ENCODE measurements around the gene MYOM3.
A peak's percentile ranks its signal among the peaks of the same experiment; 100 is the strongest.

Gene MYOM3

DNA sequence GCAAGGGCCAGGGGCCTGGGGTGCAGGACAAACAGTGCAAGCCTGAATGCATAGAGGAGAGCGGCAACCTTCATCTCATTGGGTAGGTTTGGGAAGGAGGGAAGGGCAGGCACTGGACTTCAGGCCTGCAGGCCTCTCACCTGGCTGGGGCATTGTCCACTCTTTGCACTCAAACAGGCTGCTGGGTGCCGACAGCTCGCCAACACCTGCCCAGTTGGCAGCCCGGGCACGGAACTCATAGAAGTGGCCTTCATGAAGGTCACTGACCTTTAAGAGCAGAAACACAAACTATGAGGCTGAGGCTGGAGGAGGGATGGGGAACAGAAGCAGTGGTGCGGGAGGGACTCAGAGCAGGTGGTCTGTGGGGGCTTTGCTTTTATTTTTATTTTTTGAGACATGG, 30.7 kb downstream of the MYOM3 start:
- H3K4me3 ChIP-seq (ENCODE audit: low read length), result no peak overlapping the region
- H3K9ac ChIP-seq (ENCODE audit: low read depth, low read length), result no peak overlapping the region
- H3K27ac ChIP-seq (ENCODE audit: low read depth, low read length), result no peak overlapping the region
- peaks cover 5% of the 10 kb centered on the region; the same call in 1 of the 2 replicates for H3K4me1 ChIP-seq (ENCODE audit: insufficient read depth, low read length)
- H3K36me3 ChIP-seq (ENCODE audit: insufficient read depth, low read length), result no peaks in the 10 kb centered on the region
- no peaks in the 10 kb centered on the region for H3K27me3 ChIP-seq (ENCODE audit: insufficient read depth, low read length)
- H3K9me3 ChIP-seq (ENCODE audit: insufficient read depth, low read depth, low read length), result no peaks in the 10 kb centered on the region
- WGBS, result 95% methylated on average over 6 of the region's 6 CpGs

DNA sequence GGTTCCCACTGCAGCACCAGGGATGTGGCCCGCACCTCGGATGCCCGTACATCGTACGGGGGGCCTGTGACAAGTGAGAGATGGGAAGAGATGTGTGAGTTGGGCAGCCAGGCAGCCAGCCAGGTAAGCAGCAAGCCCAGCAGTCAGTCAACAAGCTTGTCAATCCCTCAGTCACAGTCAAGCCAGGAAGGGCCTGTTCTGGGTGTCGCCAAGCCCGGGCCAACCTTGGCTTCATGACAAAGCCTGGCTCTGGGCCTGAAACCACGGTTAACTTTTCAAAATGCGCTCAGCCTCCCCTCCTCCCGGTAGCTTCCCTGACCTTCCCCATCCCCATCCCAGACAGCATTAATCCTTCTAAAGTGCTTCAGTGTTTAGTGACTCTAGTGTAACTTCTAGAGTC, 31.8 kb downstream of the MYOM3 start:
- WGBS, result 84% methylated on average over 10 of the region's 10 CpGs
- no peaks in the 10 kb centered on the region for H3K9me3 ChIP-seq (ENCODE audit: insufficient read depth, low read depth, low read length)

DNA sequence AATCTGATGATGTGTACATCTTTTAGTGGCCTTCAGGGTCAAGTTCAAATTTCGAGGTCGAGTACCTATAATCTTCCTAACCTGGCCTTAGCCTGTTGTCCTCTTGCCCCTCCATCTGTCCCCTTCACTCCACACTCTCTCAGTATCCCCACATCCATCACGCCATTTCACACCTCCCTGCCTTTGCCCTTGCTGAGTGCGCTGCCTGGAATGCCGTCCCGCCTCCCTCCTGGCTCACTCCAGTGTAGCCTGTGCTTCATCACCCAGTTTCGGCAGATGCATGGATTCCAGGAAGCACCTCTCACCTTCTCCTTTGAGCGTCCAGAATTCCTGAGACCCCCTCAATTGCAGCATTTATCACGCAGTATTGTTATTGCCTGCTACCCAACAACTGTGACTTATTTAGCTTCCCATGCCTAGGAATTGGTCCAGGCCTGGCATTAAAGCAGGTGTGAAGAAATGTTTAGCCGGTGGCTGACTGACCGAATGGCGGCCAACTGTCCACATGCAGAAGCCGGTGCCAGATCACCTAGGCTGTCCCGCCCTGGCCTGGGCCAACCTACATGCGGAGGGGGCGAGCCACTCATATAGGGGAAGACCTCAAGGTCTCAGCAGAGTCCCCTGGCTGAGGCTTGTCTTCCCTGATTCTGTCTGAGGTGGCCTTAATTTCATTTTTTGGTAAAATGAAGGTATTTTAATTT, 34.5 kb downstream of the MYOM3 start:
- WGBS, result 90% methylated on average over 16 of the region's 16 CpGs
- no peak overlapping the region for H3K9ac ChIP-seq (ENCODE audit: low read depth, low read length)
- no peak overlapping the region for H3K27ac ChIP-seq (ENCODE audit: low read depth, low read length)
- peaks cover 5% of the 10 kb centered on the region; the same call in 1 of the 2 replicates for H3K4me1 ChIP-seq (ENCODE audit: insufficient read depth, low read length)
- no peaks in the 10 kb centered on the region for H3K27me3 ChIP-seq (ENCODE audit: insufficient read depth, low read length)
- H3K4me3 ChIP-seq (ENCODE audit: low read length), result no peak overlapping the region
- H3K9me3 ChIP-seq (ENCODE audit: insufficient read depth, low read depth, low read length), result no peaks in the 10 kb centered on the region
- no peaks in the 10 kb centered on the region for H3K36me3 ChIP-seq (ENCODE audit: insufficient read depth, low read length)

More for the DNA sequence above, 31.8 kb downstream of the MYOM3 start:
- no peaks in the 10 kb centered on the region for H3K27me3 ChIP-seq (ENCODE audit: insufficient read depth, low read length)
- no peak overlapping the region for H3K9ac ChIP-seq (ENCODE audit: low read depth, low read length)
- peaks cover 5% of the 10 kb centered on the region; the same call in 1 of the 2 replicates for H3K4me1 ChIP-seq (ENCODE audit: insufficient read depth, low read length)
- H3K27ac ChIP-seq (ENCODE audit: low read depth, low read length), result no peak overlapping the region
- H3K4me3 ChIP-seq (ENCODE audit: low read length), result no peak overlapping the region
- no peaks in the 10 kb centered on the region for H3K36me3 ChIP-seq (ENCODE audit: insufficient read depth, low read length)

DNA sequence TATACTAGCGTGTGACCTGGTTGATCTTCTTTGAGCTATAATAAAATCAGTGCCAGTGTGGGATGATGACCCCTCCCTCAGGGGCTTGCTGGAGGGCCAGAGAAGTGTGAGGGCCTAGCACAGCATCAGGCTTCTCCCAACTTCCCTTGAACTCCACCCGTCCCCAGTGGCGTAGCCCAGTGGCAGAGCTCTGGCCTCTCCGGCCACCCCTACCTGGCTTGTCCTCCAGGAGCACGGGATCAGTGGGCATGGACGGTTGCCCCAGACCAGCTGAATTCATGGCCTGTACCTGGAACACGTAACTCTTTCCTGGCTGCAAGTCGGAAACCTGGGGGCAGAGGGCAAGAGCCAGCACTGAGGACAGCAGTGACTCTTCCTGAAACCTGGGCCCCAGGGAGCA, 36.0 kb downstream of the MYOM3 start:
- Histone ChIP-seq H3K36me3 (ENCODE audit: insufficient read depth, low read length) (no peaks in the 10 kb centered on the region), H3K9me3 (ENCODE audit: insufficient read depth, low read depth, low read length) (no peaks in the 10 kb centered on the region), H3K4me3 (ENCODE audit: low read length) (no peak overlapping the region), H3K27ac (ENCODE audit: low read depth, low read length) (no peak overlapping the region), H3K9ac (ENCODE audit: low read depth, low read length) (no peak overlapping the region), H3K27me3 (ENCODE audit: insufficient read depth, low read length) (no peaks in the 10 kb centered on the region), H3K4me1 (ENCODE audit: insufficient read depth, low read length) (peaks cover 10% of the 10 kb centered on the region)
- WGBS, result 92% methylated on average over 8 of the region's 8 CpGs

DNA sequence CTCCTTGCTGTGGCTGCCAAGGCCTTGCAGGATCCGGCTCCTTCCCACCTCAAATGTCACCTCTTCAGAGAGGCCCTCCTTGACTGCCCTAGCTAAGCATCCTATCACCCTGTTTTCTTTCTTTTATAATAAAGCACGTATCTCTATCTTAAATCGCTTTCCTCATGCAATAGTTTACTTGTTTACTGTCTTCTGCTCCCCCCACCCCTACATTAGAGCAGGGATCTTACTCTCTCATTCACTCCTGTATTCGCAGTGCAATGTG, 36.4 kb downstream of the MYOM3 start:
- no peak overlapping the region for H3K9ac ChIP-seq (ENCODE audit: low read depth, low read length)
- H3K27me3 ChIP-seq (ENCODE audit: insufficient read depth, low read length), result no peaks in the 10 kb centered on the region
- no peaks in the 10 kb centered on the region for H3K36me3 ChIP-seq (ENCODE audit: insufficient read depth, low read length)
- WGBS, result 91% methylated on average over 4 of the region's 4 CpGs
- H3K27ac ChIP-seq (ENCODE audit: low read depth, low read length), result no peak overlapping the region
- H3K9me3 ChIP-seq (ENCODE audit: insufficient read depth, low read depth, low read length), result no peaks in the 10 kb centered on the region
- no peak overlapping the region for H3K4me3 ChIP-seq (ENCODE audit: low read length)
- peaks cover 10% of the 10 kb centered on the region for H3K4me1 ChIP-seq (ENCODE audit: insufficient read depth, low read length)

DNA sequence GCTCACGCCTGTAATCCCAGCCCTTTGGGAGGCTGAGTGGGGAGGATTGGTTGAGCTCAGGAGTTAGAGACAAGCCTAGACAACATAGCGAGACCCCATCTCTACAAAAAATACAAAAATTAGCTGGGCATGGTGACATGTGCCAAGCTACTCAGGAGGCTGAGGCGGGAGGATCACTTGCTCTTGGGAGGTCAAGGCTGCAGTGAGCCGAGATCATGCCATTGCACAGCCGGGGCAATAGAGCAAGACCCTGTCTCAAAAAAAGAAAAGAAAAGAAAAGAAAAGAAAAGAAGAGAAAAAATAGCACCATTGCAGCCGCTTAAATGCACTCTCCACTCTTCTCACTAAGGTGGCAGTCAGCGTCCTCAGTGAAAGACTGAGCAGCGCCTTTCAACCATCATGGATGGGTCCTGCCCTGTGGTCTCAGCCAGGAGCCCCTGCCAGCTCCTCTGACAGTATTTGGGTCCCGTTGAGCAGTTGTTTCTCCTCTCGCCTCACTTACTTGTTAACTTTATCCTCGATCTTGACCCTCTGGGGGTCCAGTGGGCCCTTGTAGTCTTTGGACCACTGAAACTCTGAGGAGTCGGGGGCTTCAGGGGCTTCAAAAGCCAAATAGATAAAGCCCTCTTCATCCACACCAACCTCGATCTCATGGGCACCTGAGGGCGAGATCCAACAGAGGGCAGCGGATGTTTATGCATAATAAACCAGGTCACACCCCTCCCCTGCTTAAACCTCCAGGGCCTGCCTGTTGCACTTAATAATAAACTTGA, 36.9 kb downstream of the MYOM3 start:
- Histone ChIP-seq H3K36me3 (ENCODE audit: insufficient read depth, low read length) (no peaks in the 10 kb centered on the region), H3K27me3 (ENCODE audit: insufficient read depth, low read length) (no peaks in the 10 kb centered on the region), H3K27ac (ENCODE audit: low read depth, low read length) (no peak overlapping the region)

DNA sequence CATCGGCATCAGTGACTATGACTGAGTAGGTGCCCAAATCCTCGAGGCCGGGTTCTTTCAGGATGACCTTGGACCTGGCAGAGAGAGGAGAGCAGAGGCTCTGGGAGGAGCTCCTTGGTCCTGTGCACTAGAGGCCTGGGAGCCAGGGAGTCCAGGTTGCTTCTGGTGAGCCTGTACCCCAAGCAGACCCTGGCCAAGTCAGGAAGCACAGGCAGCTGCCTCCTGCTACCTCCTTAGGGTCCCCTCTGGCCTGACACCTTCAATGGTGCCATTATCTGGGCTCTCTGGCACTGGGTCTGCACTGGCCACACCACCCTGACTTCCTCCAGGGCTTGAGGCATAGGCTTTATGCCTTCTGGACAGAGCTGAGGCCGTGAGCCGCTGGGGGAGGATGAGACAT, 37.7 kb downstream of the MYOM3 start:
- Histone ChIP-seq H3K9me3 (ENCODE audit: insufficient read depth, low read depth, low read length) (no peaks in the 10 kb centered on the region), H3K27ac (ENCODE audit: low read depth, low read length) (no peak overlapping the region), H3K4me3 (ENCODE audit: low read length) (no peak overlapping the region), H3K4me1 (ENCODE audit: insufficient read depth, low read length) (peaks cover 10% of the 10 kb centered on the region), H3K36me3 (ENCODE audit: insufficient read depth, low read length) (no peaks in the 10 kb centered on the region), H3K27me3 (ENCODE audit: insufficient read depth, low read length) (no peaks in the 10 kb centered on the region), H3K9ac (ENCODE audit: low read depth, low read length) (no peak overlapping the region)
- WGBS, result 95% methylated on average over 5 of the region's 5 CpGs

More for the DNA sequence above, 36.9 kb downstream of the MYOM3 start:
- Histone ChIP-seq H3K4me1 (ENCODE audit: insufficient read depth, low read length) (peaks cover 10% of the 10 kb centered on the region), H3K9me3 (ENCODE audit: insufficient read depth, low read depth, low read length) (no peaks in the 10 kb centered on the region), H3K9ac (ENCODE audit: low read depth, low read length) (no peak overlapping the region), H3K4me3 (ENCODE audit: low read length) (no peak overlapping the region)
- WGBS, result 89% methylated on average over 14 of the region's 15 CpGs

DNA sequence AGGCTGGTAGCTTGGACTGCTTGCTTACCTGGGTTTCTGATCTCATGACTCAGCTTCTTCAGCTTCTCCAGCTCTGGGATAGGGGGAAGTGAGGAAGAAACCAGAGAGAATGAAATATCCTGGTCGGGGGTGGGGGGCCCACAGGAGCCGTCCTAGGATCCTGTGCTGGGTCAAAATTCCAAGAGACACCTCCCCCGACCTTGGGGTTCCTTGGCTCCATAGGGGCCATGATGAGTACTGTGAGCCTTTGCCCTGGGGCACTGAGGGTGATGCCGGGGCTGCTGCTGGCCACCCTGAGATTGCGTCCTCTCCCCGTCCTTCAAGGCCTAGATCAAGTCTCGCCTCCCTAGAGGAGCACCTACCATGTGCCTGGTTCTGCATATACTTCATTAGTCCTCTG, 40.0 kb downstream of the MYOM3 start:
- H3K4me3 ChIP-seq (ENCODE audit: low read length), result no peak overlapping the region
- H3K4me1 ChIP-seq (ENCODE audit: insufficient read depth, low read length), result peaks cover 5% of the 10 kb centered on the region; the same call in 1 of the 2 replicates
- no peak overlapping the region for H3K27ac ChIP-seq (ENCODE audit: low read depth, low read length)
- no peaks in the 10 kb centered on the region for H3K36me3 ChIP-seq (ENCODE audit: insufficient read depth, low read length)
- H3K9me3 ChIP-seq (ENCODE audit: insufficient read depth, low read depth, low read length), result no peaks in the 10 kb centered on the region
- no peak overlapping the region for H3K9ac ChIP-seq (ENCODE audit: low read depth, low read length)
- no peaks in the 10 kb centered on the region for H3K27me3 ChIP-seq (ENCODE audit: insufficient read depth, low read length)
- WGBS, result 86% methylated on average over 7 of the region's 7 CpGs

DNA sequence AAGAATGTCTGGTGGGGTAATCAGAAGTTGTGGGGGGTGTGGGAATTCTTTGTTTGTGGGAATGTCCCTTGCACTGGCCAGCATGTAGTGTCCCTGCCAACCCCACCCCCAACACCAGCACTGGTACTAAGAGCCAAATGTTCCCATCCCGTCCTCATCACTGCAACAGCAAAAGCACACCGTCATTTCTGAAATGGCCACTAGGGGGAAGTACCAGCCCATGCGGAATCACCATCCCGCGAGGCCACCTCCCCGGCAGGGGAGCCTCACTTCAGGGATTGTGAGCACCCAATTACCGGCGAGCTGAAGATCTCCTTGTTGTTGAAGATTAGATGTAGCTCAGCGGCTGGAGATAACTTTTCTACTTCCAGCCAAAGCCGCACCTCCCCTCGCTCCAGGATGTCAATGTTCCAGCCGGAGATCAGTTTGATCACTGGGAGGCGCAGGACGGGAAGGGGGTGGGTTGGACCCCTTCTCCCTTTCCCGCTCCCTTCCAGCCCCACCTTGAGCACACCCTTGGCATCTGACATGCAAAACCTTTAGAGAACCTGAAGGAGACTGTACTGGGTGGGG, 41.0 kb downstream of the MYOM3 start:
- H3K27ac ChIP-seq (ENCODE audit: low read depth, low read length), result no peak overlapping the region
- peak overlapping the region; percentile 38 for H3K4me3 ChIP-seq (ENCODE audit: low read length)

DNA sequence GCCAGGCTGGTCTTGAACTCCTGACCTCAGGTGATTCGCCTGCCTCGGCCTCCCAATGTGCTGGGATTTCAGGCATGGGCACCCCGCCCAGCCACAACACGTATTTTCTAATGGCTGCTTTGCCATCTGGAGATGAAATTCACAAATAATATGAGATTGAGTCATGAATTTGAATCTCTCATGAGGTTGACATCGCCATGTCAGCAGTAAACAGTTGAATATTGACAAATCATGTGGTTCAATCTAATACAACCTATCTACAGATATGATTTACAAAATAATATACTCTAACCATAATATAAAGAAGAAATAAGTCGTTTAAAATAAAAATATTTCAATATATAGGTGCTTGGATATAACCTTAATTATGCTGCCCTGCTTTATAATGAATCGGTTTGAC, 42.1 kb downstream of the MYOM3 start:
- 79% methylated on average over 6 of the region's 7 CpGs for WGBS
- Histone ChIP-seq H3K4me1 (ENCODE audit: insufficient read depth, low read length) (peaks cover 5% of the 10 kb centered on the region; the same call in 1 of the 2 replicates), H3K9me3 (ENCODE audit: insufficient read depth, low read depth, low read length) (no peaks in the 10 kb centered on the region), H3K27ac (ENCODE audit: low read depth, low read length) (no peak overlapping the region), H3K4me3 (ENCODE audit: low read length) (no peak overlapping the region), H3K27me3 (ENCODE audit: insufficient read depth, low read length) (no peaks in the 10 kb centered on the region), H3K9ac (ENCODE audit: low read depth, low read length) (no peak overlapping the region), H3K36me3 (ENCODE audit: insufficient read depth, low read length) (no peaks in the 10 kb centered on the region)

More for the DNA sequence above, 41.0 kb downstream of the MYOM3 start:
- Histone ChIP-seq H3K9ac (ENCODE audit: low read depth, low read length) (no peak overlapping the region), H3K27me3 (ENCODE audit: insufficient read depth, low read length) (no peaks in the 10 kb centered on the region), H3K4me1 (ENCODE audit: insufficient read depth, low read length) (peaks cover 5% of the 10 kb centered on the region; the same call in 1 of the 2 replicates), H3K9me3 (ENCODE audit: insufficient read depth, low read depth, low read length) (no peaks in the 10 kb centered on the region), H3K36me3 (ENCODE audit: insufficient read depth, low read length) (no peaks in the 10 kb centered on the region)
- 34% methylated on average over 15 of the region's 15 CpGs for WGBS

DNA sequence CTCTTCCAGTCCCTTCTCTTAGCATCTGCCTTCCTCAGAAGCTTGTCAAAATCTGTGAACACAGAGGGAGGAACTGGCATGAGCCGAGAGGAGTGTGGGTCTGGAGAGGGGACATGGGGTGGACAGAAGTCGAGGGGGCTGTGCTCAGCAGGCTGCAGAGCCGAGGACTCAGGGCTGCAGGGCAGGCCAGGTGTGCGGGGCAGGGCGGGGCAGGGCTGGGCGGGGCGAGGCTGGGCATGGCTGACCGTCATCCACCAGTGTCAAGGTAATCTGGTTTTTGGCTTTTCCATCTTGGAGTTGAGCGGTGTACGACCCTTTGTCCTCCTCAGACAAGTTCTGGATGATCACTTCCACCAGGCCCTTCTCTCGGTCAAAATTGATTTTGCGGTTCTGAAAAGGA, 44.0 kb downstream of the MYOM3 start:
- Histone ChIP-seq H3K9ac (ENCODE audit: low read depth, low read length) (no peak overlapping the region), H3K4me1 (ENCODE audit: insufficient read depth, low read length) (peaks cover 5% of the 10 kb centered on the region; the same call in 1 of the 2 replicates), H3K4me3 (ENCODE audit: low read length) (no peak overlapping the region), H3K27ac (ENCODE audit: low read depth, low read length) (no peak overlapping the region), H3K36me3 (ENCODE audit: insufficient read depth, low read length) (no peaks in the 10 kb centered on the region), H3K27me3 (ENCODE audit: insufficient read depth, low read length) (no peaks in the 10 kb centered on the region), H3K9me3 (ENCODE audit: insufficient read depth, low read depth, low read length) (no peaks in the 10 kb centered on the region)
- 87% methylated on average over 12 of the region's 12 CpGs for WGBS

Measured in HUES64 (cell line).